GM12878 (cell line): ENCODE results near the gene ASPDH. TPM values are rescaled to one million over a fixed set of nuclear protein-coding genes. Genes with fewer than 3 reads are reported as not detected.

Experiments
- ATAC-seq: fragments of 200-7000 bp; cut with Tn5 transposase; 3 replicates; pipeline ENCODE4 v1.9.1; 2020; ENCODE audit warnings: mild to moderate bottlenecking, moderate library complexity
- Bru-seq: library from RNA; stranded (reverse); fragments of 400-500 nt; gene quantifications from one replicate; lab custom pipeline; 2021; lab: Mats Ljungman, UMichigan
- BruChase-seq, 2 experiments: library from RNA; stranded (reverse); fragments of 400-500 nt; gene quantifications; one replicate each; lab custom pipeline; 2021; lab: Mats Ljungman, UMichigan
- BruUV-seq: library from RNA; stranded (reverse); fragments of 400-500 nt; replicated peaks from 2 replicates; lab custom pipeline; 2021; lab: Mats Ljungman, UMichigan
- CTCF ChIA-PET: fragments of 300-600 bp; sonication (Branson Sonifier 250); formaldehyde crosslinking; extraction: SDS; loops from one replicate; lab custom pipeline; 2021; ENCODE audit warnings: inconsistent platforms; lab: Yijun Ruan, JAX
- POLR2A ChIA-PET: fragments of 350-600 bp; formaldehyde crosslinking; extraction: SDS; loops from one replicate; lab custom pipeline; 2021; ENCODE audit warnings: inconsistent platforms; lab: Charles Lee
- RAD21 ChIA-PET: fragments of 300-600 bp; sonication (Branson Sonifier 250); formaldehyde crosslinking; loops from one replicate; lab custom pipeline; 2023; ENCODE audit warnings: antibody characterized with exemption; ENCODE audit not compliant: unreplicated experiment; lab: Charles Lee
- SMC1A ChIA-PET: fragments of 300-600 bp; sonication (Branson Sonifier 250); formaldehyde crosslinking; loops from one replicate; lab custom pipeline; 2023; ENCODE audit not compliant: unreplicated experiment, uncharacterized antibody; lab: Charles Lee
- DNase-seq: peaks from one replicate; pipeline ENCODE4 v3.0.0-alpha.2; 2011; ENCODE audit warnings: low read depth, low spot score
- FAIRE-seq: peaks from 3 replicates; lab custom pipeline; 2011; peaks lifted over from hg19 to GRCh38; lab: Jason Lieb, UNC
- H2AFZ ChIP-seq: 2 replicates; pipeline ENCODE4 v1.6.0; 2011; ENCODE audit warnings: low read depth, low read length, control low read depth; ENCODE audit not compliant: control insufficient read depth
- H3K27ac ChIP-seq: 2 replicates; pipeline ENCODE4 v1.5.1; 2011; ENCODE audit warnings: control low read depth; ENCODE audit not compliant: control insufficient read depth, insufficient read depth
- H3K27me3 ChIP-seq, 2 experiments: replicated peaks in 1 of 2; 2 replicates each; pipeline versions ENCODE4 v1.6.0 to v1.6.1; 2011; ENCODE audit warnings: low read length in 1 of 2; ENCODE audit not compliant: control insufficient read depth in 2 of 2, insufficient read depth in 2 of 2
- H3K36me3 ChIP-seq, 2 experiments: 2 replicates each; pipeline ENCODE4 v1.5.1; 2011; ENCODE audit warnings: low read length in 1 of 2; ENCODE audit not compliant: control insufficient read depth in 2 of 2, insufficient read depth in 2 of 2
- H3K4me1 ChIP-seq: 2 replicates; pipeline ENCODE4 v1.6.1; 2011; ENCODE audit warnings: mild to moderate bottlenecking, low read length, moderate library complexity, mixed read lengths; ENCODE audit not compliant: control insufficient read depth, insufficient read depth
- H3K4me2 ChIP-seq: 2 replicates; pipeline ENCODE4 v1.6.0; 2011; ENCODE audit warnings: control low read depth; ENCODE audit not compliant: control insufficient read depth, insufficient read depth
- H3K4me3 ChIP-seq: fragments of 200-600 bp; sonication (generic); 2 replicates; pipeline ENCODE4 v1.5.1; 2016
- H3K79me2 ChIP-seq: 2 replicates; pipeline ENCODE4 v1.6.0; 2011; ENCODE audit warnings: low read length; ENCODE audit not compliant: control insufficient read depth, insufficient read depth
- H3K9ac ChIP-seq: 2 replicates; pipeline ENCODE4 v1.8.0; 2011; ENCODE audit warnings: low read length, control low read depth, mixed read lengths; ENCODE audit not compliant: control insufficient read depth, insufficient read depth
- H3K9me3 ChIP-seq: replicated peaks from 3 replicates; pipeline ENCODE4 v1.5.1; 2011; ENCODE audit warnings: mild to moderate bottlenecking, low read length; ENCODE audit not compliant: control insufficient read depth, insufficient read depth
- H4K20me1 ChIP-seq: 2 replicates; pipeline ENCODE4 v1.6.0; 2011; ENCODE audit not compliant: control insufficient read depth, insufficient read depth
- CREB1 ChIP-seq: IDR thresholded peaks from 2 replicates; pipeline ENCODE4 v1.6.1; 2012; ENCODE audit warnings: low read depth, mild to moderate bottlenecking, inconsistent platforms
- CREM ChIP-seq: IDR thresholded peaks from 2 replicates; pipeline ENCODE4 v1.6.1; 2014; ENCODE audit warnings: antibody characterized with exemption, low read depth
- DPF2 ChIP-seq: fragments of 450-650 bp; IDR thresholded peaks from 2 replicates; pipeline ENCODE4 v1.6.1; 2017; ENCODE audit warnings: mild to moderate bottlenecking
- FOXM1 ChIP-seq: IDR thresholded peaks from 2 replicates; pipeline ENCODE4 v1.6.1; 2012; ENCODE audit warnings: low read depth, mild to moderate bottlenecking, inconsistent platforms, low read length, moderate library complexity
- HDGF ChIP-seq: fragments of 450-650 bp; IDR thresholded peaks from 2 replicates; pipeline ENCODE4 v1.6.1; 2016; ENCODE audit warnings: antibody characterized with exemption
- JUND ChIP-seq: IDR thresholded peaks from 2 replicates; pipeline ENCODE4 v1.6.1; 2012; ENCODE audit warnings: low read depth, mild to moderate bottlenecking, low read length, improper control_type of control experiment, moderate library complexity
- MXI1 ChIP-seq: fragments of 150-350 bp; IDR thresholded peaks from 2 replicates; pipeline ENCODE4 v1.6.1; 2011; ENCODE audit warnings: low read depth, mild to moderate bottlenecking, inconsistent platforms, low read length, improper control_type of control experiment
- RCOR1 ChIP-seq: conservative IDR thresholded peaks from 2 replicates; pipeline ENCODE4 v1.6.1; 2012; ENCODE audit warnings: low read depth, low read length, improper control_type of control experiment
- RELA ChIP-seq: fragments of 450-650 bp; IDR thresholded peaks from 2 replicates; pipeline ENCODE4 v1.8.0; 2014; ENCODE audit warnings: borderline replicate concordance; ENCODE audit not compliant: partially characterized antibody
- WRNIP1 ChIP-seq: IDR thresholded peaks from 2 replicates; pipeline ENCODE4 v1.6.1; 2011; ENCODE audit warnings: low read depth, low read length, improper control_type of control experiment, borderline replicate concordance
- YBX1 ChIP-seq: fragments of 450-650 bp; IDR thresholded peaks from 2 replicates; pipeline ENCODE4 v1.6.1; 2016; ENCODE audit warnings: antibody characterized with exemption
- WGBS: methylation state at CpG from one replicate; pipeline ENCODE4 v1.1.6; 2016; ENCODE audit warnings: low lambda C conversion rate; ENCODE audit not compliant: insufficient replicate concordance, insufficient coverage; ENCODE audit errors: missing lambda C conversion rate; 5-methylcytosine and 5-hydroxymethylcytosine counted together
- in situ Hi-C: fragments of 300-500 bp; cut with MboI; formaldehyde crosslinking; loops from 9 replicates; pipeline ENCODE4 v1.14.3; 2018; ENCODE audit warnings: mixed read lengths
- intact Hi-C: fragments of 100-400 bp; cut with micrococcal nuclease; formaldehyde crosslinking; loops from one replicate; pipeline ENCODE4 v1.14.2; 2022; ENCODE audit not compliant: unreplicated experiment
- long read RNA-seq, 2 experiments: library from polyadenylated mRNA; unstranded; transcript quantifications; one replicate each; pipeline ENCODE4 v2.0.0, GENCODE V29; 2019 to 2020
- polyA minus RNA-seq, 3 experiments: library from RNA; depleted of rRNA, polyadenylated mRNA; stranded (reverse); fragments of >200 nt; gene quantifications; 2 replicates each; pipeline ENCODE4 v1.2.3, GENCODE V29; 2011
- polyA plus RNA-seq, 11 experiments: library from polyadenylated mRNA; depleted of rRNA in 4 of 11; unstranded in 6 of 11; stranded (reverse) in 5 of 11; fragments of >200 nt; fragmentation: Nextera tagmentation in 4 of 11; fragmentation: Illumina TruSeq in 1 of 11; extraction: Ambion mirVana in 4 of 11; extraction: Trizol in 1 of 11; gene quantifications; 1 replicate in 1 of 11; 2 replicates in 10 of 11; pipeline versions ENCODE4 v1.2.1 to v1.2.3, GENCODE V29; 2011 to 2016; ENCODE audit warnings: inconsistent platforms in 2 of 11, missing spikeins in 2 of 11, low read depth in 1 of 11
- total RNA-seq, 4 experiments: library from RNA; depleted of rRNA in 3 of 4; stranded (reverse); fragments of >200 nt in 3 of 4; fragmentation: Illumina TruSeq in 1 of 4; extraction: Trizol in 1 of 4; gene quantifications; 2 replicates each; pipeline versions ENCODE4 v1.2.1 to v1.2.3, GENCODE V29; 2013 to 2021
- TF ChIP-seq, protein P1 (sequence below): IDR thresholded peaks from 2 replicates; pipeline ENCODE4 v1.6.1; 2012; ENCODE audit warnings: mild to moderate bottlenecking, low read depth, low read length

ASPDH gene
- total RNA-seq (2013; cell fraction: nucleolus; rRNA removed), result not detected in 2 replicates
- not detected in 2 replicates for total RNA-seq (2014; rRNA removed)
- not detected in 2 replicates for total RNA-seq (2014; rRNA removed; fragmentation: Illumina TruSeq; extraction: Trizol)
- not detected in 2 replicates for total RNA-seq (2021)
- not detected for polyA plus RNA-seq (2011; ENCODE audit: low read depth)
- not detected in 2 replicates for polyA plus RNA-seq (2011; rRNA removed)
- polyA plus RNA-seq (2011; cell fraction: cytosol; rRNA removed), result not detected in 2 replicates
- not detected in 2 replicates for polyA plus RNA-seq (2011; cell fraction: nucleus; rRNA removed)
- 0.41 and 0.87 TPM in 2 replicates for polyA plus RNA-seq (2012)
- polyA plus RNA-seq (2014; fragmentation: Illumina TruSeq; extraction: Trizol), result not detected in 2 replicates
- not detected for polyA plus RNA-seq (2014; fragmentation: Nextera tagmentation; extraction: Ambion mirVana)
- polyA plus RNA-seq (2014; rRNA removed), result not detected in 2 replicates
- polyA plus RNA-seq (2016; fragmentation: Nextera tagmentation; extraction: Ambion mirVana), result not detected
- not detected in 2 replicates for polyA minus RNA-seq (2011; rRNA and poly(A)+ RNA removed)
- polyA minus RNA-seq (2011; cell fraction: cytosol; rRNA and poly(A)+ RNA removed), result not detected in 2 replicates
- polyA minus RNA-seq (2011; cell fraction: nucleus; rRNA and poly(A)+ RNA removed), result not detected in 2 replicates
- not detected for Bru-seq, nascent RNA
- not detected for BruChase-seq, experiment 1, labeled RNA remaining after a 6-hour chase
- BruChase-seq, experiment 2, labeled RNA remaining after a 2-hour chase, result not detected
- long read RNA-seq, experiment 1, result 0 reads
- long read RNA-seq, experiment 2, result 0 reads

- Histone ChIP-seq H4K20me1 (no peaks in the 10 kb centered on the region), H3K4me3 (no peak within 1 kb of the TSS), H3K36me3 (no peaks in the 10 kb centered on the region), H3K4me2 (no peak within 1 kb of the TSS), H3K4me1 (peaks cover 3% of the 10 kb centered on the region; the same call in 1 of the 2 replicates), H3K9ac (no peak within 1 kb of the TSS), H3K27ac (no peak within 1 kb of the TSS), H3K9me3 (no peaks in the 10 kb centered on the region), H3K79me2 (no peaks in the 10 kb centered on the region), H2AFZ (no peak within 1 kb of the TSS), H3K27me3 (no peaks in the 10 kb centered on the region)
- SMC1A ChIA-PET, result no interaction called here
- in situ Hi-C loops, result no loop called here
- FAIRE-seq (no peak), DNase-seq (no peak), ATAC-seq (no peak)
- TF ChIP-seq DPF2 (no peak), YBX1 (no peak), CREB1 (no peak), FOXM1 (no peak), WRNIP1 (no peak), JUND (no peak), CREM (no peak), HDGF (no peak), MXI1 (no peak), RELA (no peak), RCOR1 (no peak)
- TF ChIP-seq, protein P1, sequence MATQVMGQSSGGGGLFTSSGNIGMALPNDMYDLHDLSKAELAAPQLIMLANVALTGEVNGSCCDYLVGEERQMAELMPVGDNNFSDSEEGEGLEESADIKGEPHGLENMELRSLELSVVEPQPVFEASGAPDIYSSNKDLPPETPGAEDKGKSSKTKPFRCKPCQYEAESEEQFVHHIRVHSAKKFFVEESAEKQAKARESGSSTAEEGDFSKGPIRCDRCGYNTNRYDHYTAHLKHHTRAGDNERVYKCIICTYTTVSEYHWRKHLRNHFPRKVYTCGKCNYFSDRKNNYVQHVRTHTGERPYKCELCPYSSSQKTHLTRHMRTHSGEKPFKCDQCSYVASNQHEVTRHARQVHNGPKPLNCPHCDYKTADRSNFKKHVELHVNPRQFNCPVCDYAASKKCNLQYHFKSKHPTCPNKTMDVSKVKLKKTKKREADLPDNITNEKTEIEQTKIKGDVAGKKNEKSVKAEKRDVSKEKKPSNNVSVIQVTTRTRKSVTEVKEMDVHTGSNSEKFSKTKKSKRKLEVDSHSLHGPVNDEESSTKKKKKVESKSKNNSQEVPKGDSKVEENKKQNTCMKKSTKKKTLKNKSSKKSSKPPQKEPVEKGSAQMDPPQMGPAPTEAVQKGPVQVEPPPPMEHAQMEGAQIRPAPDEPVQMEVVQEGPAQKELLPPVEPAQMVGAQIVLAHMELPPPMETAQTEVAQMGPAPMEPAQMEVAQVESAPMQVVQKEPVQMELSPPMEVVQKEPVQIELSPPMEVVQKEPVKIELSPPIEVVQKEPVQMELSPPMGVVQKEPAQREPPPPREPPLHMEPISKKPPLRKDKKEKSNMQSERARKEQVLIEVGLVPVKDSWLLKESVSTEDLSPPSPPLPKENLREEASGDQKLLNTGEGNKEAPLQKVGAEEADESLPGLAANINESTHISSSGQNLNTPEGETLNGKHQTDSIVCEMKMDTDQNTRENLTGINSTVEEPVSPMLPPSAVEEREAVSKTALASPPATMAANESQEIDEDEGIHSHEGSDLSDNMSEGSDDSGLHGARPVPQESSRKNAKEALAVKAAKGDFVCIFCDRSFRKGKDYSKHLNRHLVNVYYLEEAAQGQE, result no peak
- intact Hi-C loops, result no loop called here
- RAD21 ChIA-PET, result no interaction called here
- POLR2A ChIA-PET, result no interaction called here
- no TSS peak for BruUV-seq
- CTCF ChIA-PET, result no interaction called here
- WGBS, result 26% methylated on average over 21 of the region's 22 CpGs
These were observed at the start of gene ASPDH for GRCh38 chr19:50513746-50514345. TSS of gene ASPDH (minus strand) at chr19:50513913. CDS start at chr19:50513823, 90 bp downstream.
